Breast epithelium (tissue), 4 donors: ENCODE results near the gene SLC17A7. TPM values are rescaled to one million over a fixed set of nuclear protein-coding genes. Genes with fewer than 3 reads are reported as not detected.

Source experiments
- DNase-seq, 2 donors: peaks; one replicate each; pipeline ENCODE4 v3.0.0-alpha.2; 2019; ENCODE audit warnings: low spot score in 2 of 2
- H3K27ac ChIP-seq, 2 donors: fragments of 200-600 bp; sonication (generic) in 1 of 2; one replicate each; pipeline ENCODE4 v1.5.1; 2016 to 2019; ENCODE audit warnings: mild to moderate bottlenecking in 1 of 2
- H3K27me3 ChIP-seq, 2 donors: fragments of 200-600 bp; sonication (generic) in 1 of 2; one replicate each; pipeline versions ENCODE4 v1.5.1 to v1.6.0; 2017 to 2019; ENCODE audit warnings: control low read depth in 1 of 2, mild to moderate bottlenecking in 1 of 2
- H3K36me3 ChIP-seq: fragments of 200-600 bp; one replicate; pipeline ENCODE4 v1.5.1; 2019
- H3K4me1 ChIP-seq, 2 donors: fragments of 200-600 bp; sonication (generic); one replicate each; pipeline ENCODE4 v1.5.1; 2016 to 2019; ENCODE audit warnings: control low read depth in 1 of 2
- H3K4me3 ChIP-seq, 3 donors: fragments of 200-600 bp; sonication (generic); 1 replicate in 2 of 3; 2 replicates in 1 of 3; pipeline ENCODE4 v1.5.1; 2016 to 2019; ENCODE audit warnings: mild to moderate bottlenecking in 3 of 3, moderate library complexity in 2 of 3
- H3K9me3 ChIP-seq, 2 donors: fragments of 200-600 bp; sonication (generic) in 1 of 2; one replicate each; pipeline ENCODE4 v1.5.1; 2016 to 2019; ENCODE audit warnings: control low read depth in 1 of 2
- POLR2A ChIP-seq: fragments of 450-650 bp; IDR thresholded peaks from one replicate; pipeline ENCODE4 v1.6.1; 2016; ENCODE audit warnings: antibody characterized with exemption, mild to moderate bottlenecking, moderate library complexity
- POLR2AphosphoS5 ChIP-seq, 3 donors: sonication (generic); formaldehyde crosslinking; IDR thresholded peaks; one replicate each; pipeline ENCODE4 v1.6.1; 2017; ENCODE audit warnings: antibody characterized with exemption in 3 of 3
- intact Hi-C: fragments of 100-400 bp; cut with DNase I; formaldehyde crosslinking; loops from one replicate; pipeline ENCODE4 v1.15.1; 2023; ENCODE audit warnings: low total_unique reads
- total RNA-seq, 3 donors: library from RNA; depleted of rRNA; stranded (reverse); fragments of >200 nt; gene quantifications; one replicate each; pipeline ENCODE4 v1.1.0, GENCODE V29; 2016
- TF ChIP-seq, protein P1 (sequence below), 3 donors: fragments of 450-650 bp; IDR thresholded peaks; one replicate each; pipeline ENCODE4 v1.5.1; 2016 to 2017; ENCODE audit warnings: antibody characterized with exemption in 3 of 3, mild to moderate bottlenecking in 3 of 3, moderate library complexity in 3 of 3

The SLC17A7 gene
- total RNA-seq = 1 to 10 TPM in 1 of 3 donors, under 1 TPM in 2; 0.44 to 4.3 (median 0.98) TPM

- DNase-seq = no peak
- peaks cover 0 to 34% of the 10 kb centered on the region in 2 donors for H3K27me3 ChIP-seq
- peak within 1 kb of the TSS; percentile 80 to 81 for H3K27ac ChIP-seq
- intact Hi-C loops = no loop called here
- H3K36me3 ChIP-seq = no peaks in the 10 kb centered on the region
- no peaks in the 10 kb centered on the region for H3K9me3 ChIP-seq
- peak within 1 kb of the TSS; percentile 62 to 91 (median 69) for H3K4me3 ChIP-seq
- H3K4me1 ChIP-seq = peaks cover 0 to 4% of the 10 kb centered on the region in 2 donors
- TF ChIP-seq, protein P1, sequence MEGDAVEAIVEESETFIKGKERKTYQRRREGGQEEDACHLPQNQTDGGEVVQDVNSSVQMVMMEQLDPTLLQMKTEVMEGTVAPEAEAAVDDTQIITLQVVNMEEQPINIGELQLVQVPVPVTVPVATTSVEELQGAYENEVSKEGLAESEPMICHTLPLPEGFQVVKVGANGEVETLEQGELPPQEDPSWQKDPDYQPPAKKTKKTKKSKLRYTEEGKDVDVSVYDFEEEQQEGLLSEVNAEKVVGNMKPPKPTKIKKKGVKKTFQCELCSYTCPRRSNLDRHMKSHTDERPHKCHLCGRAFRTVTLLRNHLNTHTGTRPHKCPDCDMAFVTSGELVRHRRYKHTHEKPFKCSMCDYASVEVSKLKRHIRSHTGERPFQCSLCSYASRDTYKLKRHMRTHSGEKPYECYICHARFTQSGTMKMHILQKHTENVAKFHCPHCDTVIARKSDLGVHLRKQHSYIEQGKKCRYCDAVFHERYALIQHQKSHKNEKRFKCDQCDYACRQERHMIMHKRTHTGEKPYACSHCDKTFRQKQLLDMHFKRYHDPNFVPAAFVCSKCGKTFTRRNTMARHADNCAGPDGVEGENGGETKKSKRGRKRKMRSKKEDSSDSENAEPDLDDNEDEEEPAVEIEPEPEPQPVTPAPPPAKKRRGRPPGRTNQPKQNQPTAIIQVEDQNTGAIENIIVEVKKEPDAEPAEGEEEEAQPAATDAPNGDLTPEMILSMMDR (IDR thresholded peaks at IDR 0.05) = no peak
- no peak for TF ChIP-seq POLR2A
- TF ChIP-seq POLR2AphosphoS5 (IDR thresholded peaks at IDR 0.05) = no peak
Observed at GRCh38 chr19:49441210-49441959, at the start of gene SLC17A7. TSS of gene SLC17A7 (minus strand) at chr19:49441527. CDS start at chr19:49441379, 148 bp downstream.

DNA sequence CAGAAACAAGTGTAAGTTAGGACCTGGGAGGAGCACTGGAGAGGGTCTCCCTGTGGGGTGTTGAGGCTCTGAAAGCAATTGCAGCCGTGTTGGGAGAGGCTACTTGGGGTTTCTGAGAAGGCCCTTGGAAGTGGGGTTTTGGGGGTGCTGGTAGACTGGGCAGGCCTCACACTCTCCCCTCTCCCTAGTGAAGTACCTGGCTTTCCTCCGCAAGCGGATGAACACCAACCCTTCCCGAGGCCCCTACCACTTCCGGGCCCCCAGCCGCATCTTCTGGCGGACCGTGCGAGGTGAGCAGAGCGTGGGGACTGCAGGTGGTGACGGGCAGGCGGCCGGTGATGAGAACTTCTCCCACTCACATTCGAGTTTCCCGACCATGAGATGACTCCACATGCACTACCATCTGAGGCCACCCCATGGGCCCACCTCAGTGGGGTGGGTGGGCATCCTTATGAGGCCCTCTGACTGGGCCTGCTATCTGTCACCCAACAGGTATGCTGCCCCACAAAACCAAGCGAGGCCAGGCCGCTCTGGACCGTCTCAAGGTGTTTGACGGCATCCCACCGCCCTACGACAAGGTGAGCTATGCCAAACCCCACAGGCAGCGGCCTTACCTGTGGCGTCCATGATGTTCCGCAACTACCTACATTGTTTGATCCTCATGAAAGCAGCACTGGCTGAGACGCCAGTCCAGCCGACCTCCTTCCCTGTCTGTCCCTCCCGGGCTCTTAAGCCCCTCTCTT, 49.1 kb upstream of the SLC17A7 start:
- Histone ChIP-seq H3K27ac (peak overlapping the region; percentile 90 to 94), H3K4me3 (peak overlapping the region in 2 of 3 donors; percentile 79 to 99), H3K36me3 (peaks cover 14% of the 10 kb centered on the region), H3K9me3 (no peaks in the 10 kb centered on the region), H3K27me3 (no peaks in the 10 kb centered on the region), H3K4me1 (peaks cover 0 to 12% of the 10 kb centered on the region in 2 donors)
- intact Hi-C loops = loop anchor here (1.0 to 10.0 kb wide), 2 partner anchors 20 to 174 kb away; partner anchors contain the start of genes BCL2L12 and IRF3
- no peak for DNase-seq
- TF ChIP-seq POLR2A = no peak
- TF ChIP-seq POLR2AphosphoS5 (IDR thresholded peaks at IDR 0.05) = no peak
- TF ChIP-seq, protein P1 (IDR thresholded peaks at IDR 0.05) = no peak

DNA sequence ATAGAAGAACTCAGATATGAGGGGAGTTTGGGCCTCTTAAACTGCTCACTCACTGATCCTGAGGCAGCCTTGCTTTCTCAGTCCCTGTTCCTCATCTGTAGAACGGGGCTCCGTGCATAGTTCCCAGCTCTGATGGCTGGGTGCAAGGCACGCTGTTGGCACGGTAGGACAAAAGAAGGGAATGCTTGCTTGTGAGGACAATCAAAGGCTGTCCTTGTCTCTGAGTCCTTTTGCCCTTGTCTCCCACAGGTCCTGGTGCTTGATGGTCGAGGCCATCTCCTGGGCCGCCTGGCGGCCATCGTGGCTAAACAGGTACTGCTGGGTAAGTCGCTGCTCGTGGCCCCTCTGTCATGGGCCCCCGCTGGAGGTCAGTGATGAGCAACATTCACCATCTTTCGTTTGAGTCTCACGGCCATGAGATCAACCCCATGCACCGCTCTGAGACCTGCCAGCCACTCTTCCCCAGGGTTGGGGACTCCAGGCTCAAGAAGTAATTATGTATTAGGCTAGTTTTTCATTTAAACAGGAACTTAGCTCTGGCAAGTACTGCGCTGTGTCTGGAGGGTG, 48.4 kb upstream of the SLC17A7 start:
- TF ChIP-seq POLR2AphosphoS5 (IDR thresholded peaks at IDR 0.05) = peak in 1 of 3 donors; percentile 8
- TF ChIP-seq, protein P1 (IDR thresholded peaks at IDR 0.05) = peak in 1 of 3 donors; percentile 17
- no peak for TF ChIP-seq POLR2A
- Histone ChIP-seq H3K9me3 (no peaks in the 10 kb centered on the region), H3K36me3 (peaks cover 14% of the 10 kb centered on the region), H3K4me1 (peaks cover 0 to 12% of the 10 kb centered on the region in 2 donors), H3K27me3 (no peaks in the 10 kb centered on the region), H3K4me3 (peak overlapping the region; percentile 79 to 99 (median 96)), H3K27ac (peak overlapping the region; percentile 90 to 94)
- intact Hi-C loops = loop anchor here (10.0 kb wide), 1 partner anchor 175 kb away; the partner anchor contains the start of genes BCL2L12 and IRF3
- no peak for DNase-seq

DNA sequence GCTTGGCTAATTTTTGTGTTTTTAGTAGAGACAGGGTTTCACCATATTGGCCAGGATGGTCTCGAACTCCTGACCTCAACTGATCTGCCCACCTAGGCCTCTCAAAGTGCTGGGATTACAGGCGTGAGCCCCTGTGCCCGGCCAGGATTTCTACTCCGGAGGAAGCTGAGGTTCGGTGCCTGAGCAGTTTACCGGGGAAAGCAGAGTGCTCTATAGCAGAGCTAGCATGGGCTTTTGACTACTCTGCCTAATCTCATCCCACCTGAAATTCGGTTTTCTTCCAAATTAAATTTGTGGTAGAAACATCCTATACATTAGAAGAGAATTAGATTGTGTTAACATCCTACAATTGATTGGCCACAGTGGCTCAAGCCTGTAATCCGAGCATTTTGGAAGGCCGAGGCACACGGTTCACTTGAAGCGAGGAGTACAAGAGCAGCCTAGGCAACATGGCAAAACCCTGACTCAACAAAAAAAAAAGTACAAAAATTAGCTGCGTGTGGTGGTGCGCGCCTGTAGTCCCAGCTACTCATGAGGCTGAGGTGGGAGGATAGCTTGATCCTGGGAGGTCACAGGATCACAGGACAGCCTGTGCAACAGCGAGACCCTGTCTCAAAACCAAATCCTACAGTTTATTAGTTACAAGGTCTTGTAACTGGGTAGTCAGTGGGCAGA, 47.7 kb upstream of the SLC17A7 start:
- Histone ChIP-seq H3K36me3 (peaks cover 14% of the 10 kb centered on the region), H3K4me3 (peak overlapping the region; percentile 79 to 99 (median 96)), H3K27ac (peak overlapping the region; percentile 90 to 94), H3K9me3 (no peaks in the 10 kb centered on the region), H3K4me1 (peaks cover 0 to 12% of the 10 kb centered on the region in 2 donors), H3K27me3 (no peaks in the 10 kb centered on the region)
- TF ChIP-seq POLR2A (no peak), POLR2AphosphoS5 (IDR thresholded peaks at IDR 0.05) (no peak)
- TF ChIP-seq, protein P1 (IDR thresholded peaks at IDR 0.05) = no peak
- no peak for DNase-seq
- intact Hi-C loops = no loop called here
